GM12878 (cell line): ENCODE results near the gene DSPP. TPM values are rescaled to one million over a fixed set of nuclear protein-coding genes. Genes with fewer than 3 reads are reported as not detected.

ENCODE experiments used
- ATAC-seq: fragments of 200-7000 bp; cut with Tn5 transposase; 3 replicates; pipeline ENCODE4 v1.9.1; 2020; ENCODE audit warnings: mild to moderate bottlenecking, moderate library complexity
- BruUV-seq: library from RNA; stranded (reverse); fragments of 400-500 nt; replicated peaks from 2 replicates; lab custom pipeline; 2021; lab: Mats Ljungman, UMichigan
- CTCF ChIA-PET: fragments of 300-600 bp; sonication (Branson Sonifier 250); formaldehyde crosslinking; extraction: SDS; loops from one replicate; lab custom pipeline; 2021; ENCODE audit warnings: inconsistent platforms; lab: Yijun Ruan, JAX
- POLR2A ChIA-PET: fragments of 350-600 bp; formaldehyde crosslinking; extraction: SDS; loops from one replicate; lab custom pipeline; 2021; ENCODE audit warnings: inconsistent platforms; lab: Charles Lee
- RAD21 ChIA-PET: fragments of 300-600 bp; sonication (Branson Sonifier 250); formaldehyde crosslinking; loops from one replicate; lab custom pipeline; 2023; ENCODE audit warnings: antibody characterized with exemption; ENCODE audit not compliant: unreplicated experiment; lab: Charles Lee
- SMC1A ChIA-PET: fragments of 300-600 bp; sonication (Branson Sonifier 250); formaldehyde crosslinking; loops from one replicate; lab custom pipeline; 2023; ENCODE audit not compliant: unreplicated experiment, uncharacterized antibody; lab: Charles Lee
- DNase-seq: peaks from one replicate; pipeline ENCODE4 v3.0.0-alpha.2; 2011; ENCODE audit warnings: low read depth, low spot score
- FAIRE-seq: peaks from 3 replicates; lab custom pipeline; 2011; peaks lifted over from hg19 to GRCh38; lab: Jason Lieb, UNC
- H2AFZ ChIP-seq: 2 replicates; pipeline ENCODE4 v1.6.0; 2011; ENCODE audit warnings: low read depth, low read length, control low read depth; ENCODE audit not compliant: control insufficient read depth
- H3K27ac ChIP-seq: 2 replicates; pipeline ENCODE4 v1.5.1; 2011; ENCODE audit warnings: control low read depth; ENCODE audit not compliant: control insufficient read depth, insufficient read depth
- H3K27me3 ChIP-seq, 2 experiments: replicated peaks in 1 of 2; 2 replicates each; pipeline versions ENCODE4 v1.6.0 to v1.6.1; 2011; ENCODE audit warnings: low read length in 1 of 2; ENCODE audit not compliant: control insufficient read depth in 2 of 2, insufficient read depth in 2 of 2
- H3K36me3 ChIP-seq, 2 experiments: 2 replicates each; pipeline ENCODE4 v1.5.1; 2011; ENCODE audit warnings: low read length in 1 of 2; ENCODE audit not compliant: control insufficient read depth in 2 of 2, insufficient read depth in 2 of 2
- H3K4me1 ChIP-seq: 2 replicates; pipeline ENCODE4 v1.6.1; 2011; ENCODE audit warnings: mild to moderate bottlenecking, low read length, moderate library complexity, mixed read lengths; ENCODE audit not compliant: control insufficient read depth, insufficient read depth
- H3K4me2 ChIP-seq: 2 replicates; pipeline ENCODE4 v1.6.0; 2011; ENCODE audit warnings: control low read depth; ENCODE audit not compliant: control insufficient read depth, insufficient read depth
- H3K4me3 ChIP-seq: fragments of 200-600 bp; sonication (generic); 2 replicates; pipeline ENCODE4 v1.5.1; 2016
- H3K79me2 ChIP-seq: 2 replicates; pipeline ENCODE4 v1.6.0; 2011; ENCODE audit warnings: low read length; ENCODE audit not compliant: control insufficient read depth, insufficient read depth
- H3K9ac ChIP-seq: 2 replicates; pipeline ENCODE4 v1.8.0; 2011; ENCODE audit warnings: low read length, control low read depth, mixed read lengths; ENCODE audit not compliant: control insufficient read depth, insufficient read depth
- H3K9me3 ChIP-seq: replicated peaks from 3 replicates; pipeline ENCODE4 v1.5.1; 2011; ENCODE audit warnings: mild to moderate bottlenecking, low read length; ENCODE audit not compliant: control insufficient read depth, insufficient read depth
- H4K20me1 ChIP-seq: 2 replicates; pipeline ENCODE4 v1.6.0; 2011; ENCODE audit not compliant: control insufficient read depth, insufficient read depth
- ATF2 ChIP-seq: IDR thresholded peaks from 2 replicates; pipeline ENCODE4 v1.6.1; 2012; ENCODE audit warnings: low read length, inconsistent platforms
- EP300 ChIP-seq, 2 experiments: fragments of 150-350 bp in 1 of 2; IDR thresholded peaks; 2 replicates each; pipeline ENCODE4 v1.6.1; 2011 to 2012; ENCODE audit warnings: low read depth in 2 of 2, low read length in 2 of 2, borderline replicate concordance in 1 of 2, improper control_type of control experiment in 1 of 2, inconsistent platforms in 1 of 2; ENCODE audit not compliant: control insufficient read depth in 1 of 2
- EZH2 ChIP-seq: IDR thresholded peaks from 2 replicates; pipeline ENCODE4 v1.6.1; 2012; ENCODE audit warnings: low read depth, mild to moderate bottlenecking, control low read depth, inconsistent platforms, low read length, borderline replicate concordance; ENCODE audit not compliant: control insufficient read depth
- HDGF ChIP-seq: fragments of 450-650 bp; IDR thresholded peaks from 2 replicates; pipeline ENCODE4 v1.6.1; 2016; ENCODE audit warnings: antibody characterized with exemption
- JUNB ChIP-seq: IDR thresholded peaks from 2 replicates; pipeline ENCODE4 v1.6.1; 2016; ENCODE audit warnings: antibody characterized with exemption, mild to moderate bottlenecking
- MXI1 ChIP-seq: fragments of 150-350 bp; IDR thresholded peaks from 2 replicates; pipeline ENCODE4 v1.6.1; 2011; ENCODE audit warnings: low read depth, mild to moderate bottlenecking, inconsistent platforms, low read length, improper control_type of control experiment
- MYC ChIP-seq: IDR thresholded peaks from 2 replicates; pipeline ENCODE4 v1.6.1; 2011; ENCODE audit warnings: mild to moderate bottlenecking, low read length, moderate library complexity, inconsistent platforms; ENCODE audit not compliant: insufficient read depth, insufficient replicate concordance, insufficient read length, severe bottlenecking
- NFYA ChIP-seq: IDR thresholded peaks from 2 replicates; pipeline ENCODE4 v1.6.1; 2011; ENCODE audit warnings: low read depth, mild to moderate bottlenecking, low read length, improper control_type of control experiment, borderline replicate concordance
- NR2C2 ChIP-seq: IDR thresholded peaks from 2 replicates; pipeline ENCODE4 v1.6.1; 2011; ENCODE audit warnings: borderline replicate concordance, low read depth; ENCODE audit not compliant: control insufficient read depth, insufficient read length
- PAX5 ChIP-seq: IDR thresholded peaks from 2 replicates; pipeline ENCODE4 v1.6.1; 2011; ENCODE audit warnings: low read depth, low read length, borderline replicate concordance
- RUNX3 ChIP-seq: IDR thresholded peaks from 2 replicates; pipeline ENCODE4 v1.6.1; 2012; ENCODE audit warnings: low read length, inconsistent platforms
- TAF1 ChIP-seq: IDR thresholded peaks from 2 replicates; pipeline ENCODE4 v1.6.1; 2011; ENCODE audit warnings: mild to moderate bottlenecking, low read depth, low read length, borderline replicate concordance
- WRNIP1 ChIP-seq: IDR thresholded peaks from 2 replicates; pipeline ENCODE4 v1.6.1; 2011; ENCODE audit warnings: low read depth, low read length, improper control_type of control experiment, borderline replicate concordance
- ZNF384 ChIP-seq: IDR thresholded peaks from 2 replicates; pipeline ENCODE4 v1.6.1; 2012; ENCODE audit warnings: low read depth, mild to moderate bottlenecking, low read length, improper control_type of control experiment, borderline replicate concordance
- WGBS: methylation state at CpG from one replicate; pipeline ENCODE4 v1.1.6; 2016; ENCODE audit warnings: low lambda C conversion rate; ENCODE audit not compliant: insufficient replicate concordance, insufficient coverage; ENCODE audit errors: missing lambda C conversion rate; 5-methylcytosine and 5-hydroxymethylcytosine counted together
- in situ Hi-C: fragments of 300-500 bp; cut with MboI; formaldehyde crosslinking; loops from 9 replicates; pipeline ENCODE4 v1.14.3; 2018; ENCODE audit warnings: mixed read lengths
- intact Hi-C: fragments of 100-400 bp; cut with micrococcal nuclease; formaldehyde crosslinking; loops from one replicate; pipeline ENCODE4 v1.14.2; 2022; ENCODE audit not compliant: unreplicated experiment
- polyA plus RNA-seq, 11 experiments: library from polyadenylated mRNA; depleted of rRNA in 4 of 11; unstranded in 6 of 11; stranded (reverse) in 5 of 11; fragments of >200 nt; fragmentation: Nextera tagmentation in 4 of 11; fragmentation: Illumina TruSeq in 1 of 11; extraction: Ambion mirVana in 4 of 11; extraction: Trizol in 1 of 11; gene quantifications; 1 replicate in 1 of 11; 2 replicates in 10 of 11; pipeline versions ENCODE4 v1.2.1 to v1.2.3, GENCODE V29; 2011 to 2016; ENCODE audit warnings: inconsistent platforms in 2 of 11, missing spikeins in 2 of 11, low read depth in 1 of 11
- total RNA-seq, 4 experiments: library from RNA; depleted of rRNA in 3 of 4; stranded (reverse); fragments of >200 nt in 3 of 4; fragmentation: Illumina TruSeq in 1 of 4; extraction: Trizol in 1 of 4; gene quantifications; 2 replicates each; pipeline versions ENCODE4 v1.2.1 to v1.2.3, GENCODE V29; 2013 to 2021

The DSPP gene
- total and polyA plus RNA-seq, 10 of the 15 experiments (the other 5 are each of a cell fraction or from before 2014, with no cell fraction given): not detected

DNA sequence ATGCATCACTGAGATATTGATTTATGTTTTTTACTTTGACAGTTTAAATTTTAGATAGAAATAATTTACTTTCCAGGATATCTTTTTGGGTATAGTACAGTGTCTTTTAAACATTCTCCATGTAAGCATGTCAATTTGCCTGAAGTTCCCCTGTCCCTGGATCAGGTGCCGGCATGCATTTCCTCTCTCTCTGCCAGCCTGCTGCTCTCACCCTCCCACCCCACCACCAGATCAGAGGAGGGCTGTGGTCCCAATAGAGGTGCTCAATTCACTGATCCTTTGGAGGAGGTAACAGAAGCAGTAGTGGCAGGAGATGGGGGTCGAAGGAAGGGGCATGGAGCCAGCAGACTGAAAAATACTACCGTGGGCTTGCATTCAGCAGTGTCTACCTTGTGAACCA is 28.3 kb upstream of the DSPP start (continued):
- TF ChIP-seq MYC (no peak), PAX5 (no peak), ZNF384 (no peak), NFYA (no peak), JUNB (no peak), ATF2 (no peak)
- TF ChIP-seq, all 136 proteins: peak for 0

DNA sequence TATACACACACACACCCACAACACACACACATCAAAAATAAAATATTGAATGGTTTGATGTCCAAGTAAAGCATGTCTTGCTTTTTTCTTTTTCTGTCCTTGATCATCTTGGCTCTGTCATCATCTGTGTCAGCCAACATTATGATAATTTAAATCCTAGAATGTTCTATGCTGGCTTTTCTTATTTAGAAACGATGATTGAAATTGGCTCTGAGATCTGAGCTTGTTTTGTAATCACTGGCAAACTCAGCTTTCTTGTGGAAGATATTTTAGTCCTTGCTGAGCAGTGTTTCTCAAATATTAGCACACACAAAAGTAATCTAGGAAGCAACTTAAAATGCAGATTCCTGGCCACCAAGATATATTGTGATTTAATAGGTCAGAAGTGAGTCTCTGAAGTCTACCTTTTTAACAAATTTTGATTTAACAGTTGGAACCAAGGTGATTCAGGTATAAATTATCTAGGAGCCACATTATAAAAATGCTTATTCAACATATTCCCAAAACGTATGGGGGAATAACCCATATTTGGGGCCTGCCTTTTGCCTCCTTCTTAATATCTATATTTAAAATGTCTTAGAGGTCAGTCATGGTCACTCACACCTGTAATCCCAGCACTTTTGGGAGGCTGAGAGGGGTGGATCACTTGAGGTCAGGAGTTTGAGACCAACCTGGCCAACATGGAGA is 24.0 kb upstream of the DSPP start:
- Histone ChIP-seq H3K4me1 (no peaks in the 10 kb centered on the region), H3K27ac (no peak overlapping the region), H3K36me3 (no peaks in the 10 kb centered on the region), H3K4me2 (no peak overlapping the region), H3K9ac (no peak overlapping the region), H4K20me1 (no peaks in the 10 kb centered on the region), H3K9me3 (no peaks in the 10 kb centered on the region), H3K4me3 (no peak overlapping the region), H3K79me2 (no peaks in the 10 kb centered on the region), H2AFZ (no peak overlapping the region), H3K27me3 (no peaks in the 10 kb centered on the region)
- CTCF ChIA-PET: no interaction called here
- SMC1A ChIA-PET: no interaction called here
- no TSS peak for BruUV-seq
- intact Hi-C loops (no loop called here), in situ Hi-C loops (no loop called here)
- no peak for FAIRE-seq
- RAD21 ChIA-PET: no interaction called here
- POLR2A ChIA-PET: interaction anchor here (0.6 kb wide), 1 partner anchor 663 kb away, joined by 5 read pairs; no protein-coding TSS in a partner anchor
- 3% methylated on average over 2 of the region's 2 CpGs for WGBS
- DNase-seq: no peak
- no peak for ATAC-seq
- TF ChIP-seq EZH2 (no peak), HDGF (no peak), MXI1 (no peak), WRNIP1 (no peak), TAF1 (no peak), NR2C2 (no peak), RUNX3 (no peak), EP300 (IDR thresholded peaks at IDR 0.05; ENCODE audit: borderline replicate concordance in 1 of 2, control insufficient read depth in 1 of 2, low read depth in 2 of 2, low read length in 2 of 2) (no peak)
- TF ChIP-seq, all 136 proteins: peak for 0
